ENCODE data around the gene HSPG2.

The HSPG2 gene

GRCh38 chr1:21859669-21860179 lies 77.4 kb downstream of the HSPG2 start:
- DNase-seq = no peak

DNA sequence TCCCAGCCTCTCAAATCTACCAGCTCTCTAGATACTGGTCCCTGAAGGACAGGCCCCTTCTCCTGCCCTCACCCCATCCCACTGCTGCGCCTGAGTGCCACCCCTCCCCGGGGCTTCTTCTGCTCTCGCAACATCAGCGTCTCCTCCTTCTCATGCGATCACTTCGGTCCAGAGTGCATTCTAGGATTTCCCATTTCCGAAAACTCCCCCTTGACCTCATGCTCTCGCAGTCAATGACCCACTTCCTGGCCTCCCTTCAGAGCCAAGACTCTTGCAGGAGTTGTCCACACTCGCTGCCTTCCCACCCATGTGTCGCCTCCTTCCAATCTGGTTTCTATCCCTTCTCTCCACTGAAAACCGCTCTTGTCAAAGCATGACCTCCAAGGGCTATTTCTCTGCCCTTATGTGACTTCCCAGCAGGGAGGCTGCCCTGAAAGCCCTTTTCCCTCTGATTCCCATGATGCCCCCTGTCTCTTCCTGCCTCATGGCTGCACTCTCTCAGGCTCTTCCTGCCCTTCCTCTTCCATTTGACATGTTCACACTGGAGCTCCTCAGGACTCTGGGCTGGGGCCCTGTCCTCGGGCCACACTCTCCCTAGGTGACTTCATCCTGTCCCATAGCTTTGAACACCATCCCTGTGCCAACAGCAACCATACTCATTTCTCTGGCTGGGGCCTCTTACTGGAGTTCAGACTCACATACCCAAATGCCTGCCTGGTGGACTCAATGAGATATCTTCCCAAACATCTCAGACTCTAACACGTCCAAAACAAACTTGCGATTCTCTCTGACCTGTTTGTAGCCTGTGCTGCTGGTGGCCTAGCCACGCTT lies 79.1 kb downstream of the HSPG2 start:
- no peak for DNase-seq

GRCh38 chr1:21857142-21857839 lies 79.8 kb downstream of the HSPG2 start:
- no peak for DNase-seq

DNA sequence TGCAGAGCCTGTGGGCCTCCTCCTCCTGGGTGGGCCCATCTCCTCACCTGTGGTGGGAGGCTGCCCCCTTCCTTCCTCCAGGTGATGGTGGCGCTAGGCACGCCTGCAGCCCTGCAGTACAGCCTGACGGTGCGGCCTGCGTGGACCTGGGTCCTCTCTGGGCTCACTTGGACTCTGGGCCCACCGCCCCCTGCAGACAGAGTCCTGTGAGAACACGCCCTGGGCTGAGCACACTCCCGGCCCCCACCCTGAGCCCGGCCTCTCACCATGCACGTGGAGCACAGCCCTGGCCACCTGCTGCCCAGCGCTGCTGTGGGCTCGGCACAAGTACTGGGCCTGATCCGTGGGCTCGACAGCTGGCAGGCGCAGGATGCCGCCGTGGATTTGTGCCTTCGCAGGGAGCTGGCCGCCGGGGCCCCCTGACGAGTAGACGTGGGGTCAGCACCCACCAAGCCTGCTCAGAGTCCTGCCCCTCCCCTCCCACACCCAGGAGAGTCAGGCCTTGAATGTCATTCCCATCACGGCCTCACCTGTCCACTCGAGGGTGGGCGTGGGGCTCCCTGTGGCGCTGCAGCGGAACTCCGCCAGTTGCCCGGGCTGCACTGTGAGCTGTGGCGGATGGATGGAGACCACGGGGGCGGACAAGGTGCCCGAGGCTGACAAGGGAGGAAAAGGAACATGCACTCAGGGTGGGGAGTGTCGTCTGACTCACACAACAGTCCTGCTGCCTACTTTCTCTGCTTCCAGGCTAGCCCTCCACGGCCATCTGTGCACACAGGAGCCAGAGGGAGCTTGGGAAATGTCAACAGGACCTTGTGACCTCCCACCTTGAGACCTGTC lies 81.6 kb downstream of the HSPG2 start:
- DNase-seq = no peak

GRCh38 chr1:21854751-21855131 lies 82.4 kb downstream of the HSPG2 start:
- no peak for DNase-seq

DNA sequence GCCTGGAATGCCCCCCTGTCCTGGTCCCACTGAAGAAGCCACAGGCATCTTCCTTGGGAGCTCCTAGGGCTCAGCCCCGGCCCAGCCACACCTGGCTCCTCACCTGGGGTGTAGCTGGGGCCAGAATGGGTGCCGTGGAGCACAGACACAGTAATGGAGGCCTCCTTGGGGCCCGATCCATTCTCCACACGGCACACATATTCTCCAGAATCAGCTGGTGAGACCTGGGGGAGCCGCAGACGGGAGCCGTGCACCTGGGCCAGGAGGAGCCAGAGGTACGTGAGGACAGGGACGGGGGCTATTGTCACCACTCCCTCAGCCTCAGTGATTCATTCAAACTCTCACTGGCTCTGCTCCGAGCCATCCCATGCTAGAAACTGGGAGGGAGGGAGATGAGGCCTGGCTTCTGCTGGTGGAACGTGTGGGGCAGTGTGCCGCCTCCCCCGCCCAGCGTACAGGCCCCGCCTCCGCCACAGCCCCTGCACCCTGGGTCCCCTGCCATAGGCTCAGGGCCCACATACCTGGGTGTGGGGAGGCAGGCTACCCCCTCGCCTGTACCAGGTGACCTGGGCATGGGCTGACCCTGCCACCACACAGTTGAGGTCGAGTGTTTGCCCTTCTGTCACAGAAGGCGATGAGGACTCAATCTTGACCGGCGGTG lies 82.9 kb downstream of the HSPG2 start:
- no peak for DNase-seq

- no peak for DNase-seq
Observed at GRCh38 chr1:21853131-21853427, 84.0 kb downstream of the HSPG2 start.

- no peak for DNase-seq
Observed at GRCh38 chr1:21852282-21853130, 84.6 kb downstream of the HSPG2 start.

DNA sequence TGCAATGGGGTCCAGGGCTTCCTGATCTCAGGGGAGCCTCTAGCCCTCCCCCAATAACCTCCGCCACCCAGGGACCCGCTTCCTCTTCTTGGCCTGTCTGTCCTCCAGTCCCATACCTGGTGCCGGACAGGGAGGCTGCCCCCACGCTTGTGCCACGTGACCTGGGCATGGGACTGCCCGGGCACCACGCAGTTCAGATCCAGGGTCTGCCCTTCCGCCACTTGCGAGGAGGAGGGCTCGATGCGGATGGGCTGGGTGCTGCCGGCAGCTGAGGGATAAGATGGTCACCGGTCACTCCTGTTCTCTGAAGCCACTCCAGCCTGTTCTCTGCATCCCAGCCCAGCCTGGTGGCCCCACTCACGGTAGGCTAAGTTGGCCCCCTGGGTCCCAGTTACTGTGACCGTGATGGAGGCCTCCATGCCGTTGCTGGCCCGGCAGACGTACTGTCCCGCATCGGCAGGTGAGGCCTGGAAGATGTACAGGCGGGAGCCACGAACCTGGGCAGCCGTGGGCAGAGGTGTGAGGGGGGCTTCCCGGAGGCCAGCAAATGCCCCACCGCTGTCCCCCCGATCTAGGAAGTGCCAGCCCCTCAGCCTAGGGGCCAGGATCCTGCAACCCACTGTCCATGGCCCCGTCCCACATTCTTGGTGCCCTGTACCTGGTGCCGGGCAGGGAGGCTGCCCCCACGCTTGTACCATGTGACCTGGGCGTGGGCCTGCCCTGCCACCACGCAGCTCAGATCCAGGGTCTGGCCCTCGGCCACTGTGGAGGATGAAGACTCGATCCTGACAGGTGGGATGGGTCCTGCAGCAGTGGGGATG lies 85.5 kb downstream of the HSPG2 start:
- no peak for DNase-seq

DNA sequence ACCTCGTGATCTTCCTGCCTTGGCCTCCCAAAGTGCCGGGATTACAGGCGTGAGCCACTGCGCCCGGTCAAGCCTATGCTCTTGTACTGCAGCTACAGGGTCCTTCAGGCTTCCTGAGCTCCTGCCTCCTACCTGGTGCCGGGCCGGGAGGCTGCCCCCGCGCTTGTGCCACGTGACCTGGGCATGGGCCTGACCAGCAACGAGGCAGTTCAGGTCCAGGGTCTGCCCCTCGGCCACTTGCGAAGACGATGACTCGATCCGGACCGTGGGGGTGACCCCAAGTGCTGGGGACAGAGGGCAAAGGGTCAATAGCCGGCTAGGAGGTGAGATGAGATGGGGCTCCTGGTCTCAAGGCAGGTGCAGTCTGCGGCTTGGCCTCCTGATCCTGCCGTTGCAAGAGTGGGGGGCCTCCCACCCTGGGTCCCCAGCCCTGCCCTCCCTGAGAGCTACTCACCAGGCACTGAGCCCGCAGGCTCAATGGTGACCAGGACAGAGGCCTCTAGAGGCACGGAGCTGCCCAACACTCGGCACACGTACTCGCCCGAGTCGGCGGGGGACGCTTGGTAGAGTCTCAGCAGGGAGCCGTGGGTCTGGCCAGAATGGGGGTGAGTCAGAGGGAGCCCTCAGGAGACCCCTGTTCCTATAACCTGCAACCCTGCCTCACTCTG lies 87.1 kb downstream of the HSPG2 start:
- DNase-seq = no peak

DNA sequence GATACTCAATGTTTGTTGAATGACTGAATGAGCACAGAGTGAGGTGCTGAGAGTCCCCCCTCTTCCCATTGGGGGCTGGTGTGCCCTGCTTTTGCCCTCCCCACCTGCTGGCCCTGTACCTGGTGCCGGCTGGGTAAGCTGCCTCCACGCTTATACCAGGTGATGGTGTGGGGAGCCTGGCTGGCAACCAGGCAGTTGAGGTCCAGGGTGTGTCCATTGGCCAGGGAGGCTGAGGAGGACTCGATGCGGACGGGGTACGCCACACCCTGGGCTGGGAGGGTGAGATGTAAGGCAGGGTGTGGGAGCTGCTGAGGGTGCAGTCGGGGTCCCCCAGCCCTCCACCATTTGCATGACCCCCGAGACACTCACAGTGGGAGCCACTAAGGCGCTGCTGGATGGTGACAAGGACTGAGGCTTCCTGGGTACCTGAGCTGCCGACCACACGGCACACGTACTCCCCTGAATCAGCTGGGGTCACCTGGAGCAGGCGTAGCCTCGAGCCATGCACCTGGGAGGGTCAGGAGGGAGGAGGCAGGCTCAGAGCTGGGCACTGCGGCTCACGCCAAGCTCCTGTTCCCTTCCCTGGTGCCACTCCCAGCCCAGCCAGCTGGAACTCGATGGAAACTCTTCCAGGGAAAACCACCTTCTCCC lies 88.5 kb downstream of the HSPG2 start:
- DNase-seq = no peak

GRCh38 chr1:21847223-21848205 lies 89.6 kb downstream of the HSPG2 start:
- no peak for DNase-seq

- no peak for DNase-seq
Observed at GRCh38 chr1:21845646-21846641, 91.2 kb downstream of the HSPG2 start.

DNA sequence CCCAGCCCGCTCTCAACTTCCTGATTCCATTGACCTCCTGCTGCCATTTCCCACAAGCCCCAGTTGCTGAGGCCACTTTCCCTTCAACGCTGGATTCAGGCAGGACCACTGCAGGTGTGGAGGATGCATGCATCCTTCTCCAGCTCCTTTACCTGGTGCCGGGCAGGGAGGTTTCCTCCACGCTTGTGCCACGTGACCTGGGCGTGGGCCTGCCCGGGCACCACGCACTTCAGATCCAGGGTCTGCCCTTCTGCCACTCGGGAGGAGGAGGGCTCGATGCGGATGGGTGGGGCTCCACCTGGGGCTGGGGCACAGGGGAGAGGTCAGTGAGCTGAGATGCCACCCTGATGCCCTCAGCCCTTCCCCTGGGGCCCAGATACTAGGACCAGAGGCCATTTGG lies 93.1 kb downstream of the HSPG2 start:
- no peak for DNase-seq

- DNase-seq = no peak
Observed at GRCh38 chr1:21843208-21843607, 93.9 kb downstream of the HSPG2 start.

DNA sequence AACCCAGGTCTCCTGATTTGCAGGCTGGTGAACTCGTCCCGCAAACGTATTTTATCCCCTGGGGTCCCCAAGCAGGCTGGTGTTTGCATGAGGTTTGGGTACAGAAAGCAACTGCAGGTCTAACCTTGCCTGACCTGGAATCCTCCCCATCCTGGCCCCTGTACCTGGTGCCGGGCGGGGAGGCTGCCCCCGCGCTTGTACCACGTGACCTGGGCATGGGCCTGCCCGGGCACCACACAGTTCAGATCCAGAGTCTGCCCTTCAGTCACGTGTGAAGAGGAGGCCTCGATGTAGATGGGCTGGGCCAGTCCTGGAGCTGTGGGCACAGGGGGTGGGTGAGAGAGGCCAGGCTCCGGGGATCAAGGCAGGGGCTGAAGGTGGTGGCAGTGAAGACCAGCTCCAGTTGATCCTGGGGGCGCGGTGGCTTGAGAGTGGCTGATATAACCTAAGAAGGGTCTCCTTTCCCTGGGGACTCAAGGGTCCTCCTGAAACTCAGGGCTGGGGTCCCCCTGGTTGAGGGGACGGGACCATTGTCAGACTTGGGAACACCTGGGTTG lies 94.4 kb downstream of the HSPG2 start:
- no peak for DNase-seq

DNA sequence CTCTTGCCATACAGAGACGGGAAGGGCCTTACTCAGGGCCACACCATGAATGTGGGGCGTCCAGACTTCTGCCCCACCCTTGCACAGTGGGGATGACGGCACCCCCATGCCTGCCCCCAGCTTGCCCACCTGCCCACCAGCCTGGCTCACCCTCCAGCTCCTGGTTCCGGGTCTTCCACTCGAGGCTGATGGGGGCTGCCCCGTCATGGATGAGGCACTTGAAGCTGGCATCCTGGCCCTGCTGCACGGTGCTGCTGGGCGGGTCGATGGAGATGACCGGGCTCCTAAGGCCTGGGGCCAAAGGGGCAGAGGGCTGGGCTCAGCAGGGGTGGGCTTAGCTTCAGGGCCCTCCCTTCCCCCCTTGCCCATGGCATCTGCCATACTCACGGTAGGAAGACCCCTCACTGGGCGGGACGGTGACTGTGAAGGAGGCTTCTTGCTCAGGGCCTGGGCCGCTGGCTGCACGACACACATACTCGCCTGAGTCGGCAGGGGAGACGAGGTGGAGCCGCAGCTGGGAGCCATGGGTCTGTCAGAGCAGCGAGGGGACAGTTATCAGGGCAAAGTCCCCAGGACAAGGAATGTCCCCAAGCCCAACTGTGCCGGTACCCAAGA lies 95.2 kb downstream of the HSPG2 start:
- DNase-seq = no peak
